ENCODE data around the gene ACADL. TPM values are rescaled to one million over a fixed set of nuclear protein-coding genes. Genes with fewer than 3 reads are reported as not detected.

ACADL gene
- total RNA-seq, 3 donors from 2014 or later: 0.19 to 0.95 TPM; not detected in 1

DNA sequence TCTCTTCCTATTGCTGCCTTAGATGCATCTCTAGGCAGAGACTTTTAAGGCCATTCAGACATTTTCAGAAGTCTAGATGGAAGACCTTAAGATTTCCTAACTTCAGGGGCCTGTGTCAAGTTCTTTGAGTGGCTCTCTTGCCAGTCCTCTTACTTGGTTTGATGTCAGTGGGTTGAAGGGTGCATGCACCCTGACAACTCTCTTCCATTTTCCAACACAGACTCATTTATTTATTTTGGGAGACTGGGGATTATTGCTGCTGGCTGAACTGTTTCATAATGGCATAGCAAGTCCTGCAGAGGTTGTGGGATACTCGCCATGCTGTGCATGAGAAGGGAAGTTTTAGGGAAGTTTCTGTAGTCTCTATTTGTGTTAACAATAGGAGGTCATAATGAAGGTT lies 39.0 kb upstream of the ACADL start:
- H3K4me3 ChIP-seq: no peak overlapping the region
- no peaks in the 10 kb centered on the region for H3K4me1 ChIP-seq (ENCODE audit: low read depth)
- DNase-seq: no peak
- TF ChIP-seq, protein P1, sequence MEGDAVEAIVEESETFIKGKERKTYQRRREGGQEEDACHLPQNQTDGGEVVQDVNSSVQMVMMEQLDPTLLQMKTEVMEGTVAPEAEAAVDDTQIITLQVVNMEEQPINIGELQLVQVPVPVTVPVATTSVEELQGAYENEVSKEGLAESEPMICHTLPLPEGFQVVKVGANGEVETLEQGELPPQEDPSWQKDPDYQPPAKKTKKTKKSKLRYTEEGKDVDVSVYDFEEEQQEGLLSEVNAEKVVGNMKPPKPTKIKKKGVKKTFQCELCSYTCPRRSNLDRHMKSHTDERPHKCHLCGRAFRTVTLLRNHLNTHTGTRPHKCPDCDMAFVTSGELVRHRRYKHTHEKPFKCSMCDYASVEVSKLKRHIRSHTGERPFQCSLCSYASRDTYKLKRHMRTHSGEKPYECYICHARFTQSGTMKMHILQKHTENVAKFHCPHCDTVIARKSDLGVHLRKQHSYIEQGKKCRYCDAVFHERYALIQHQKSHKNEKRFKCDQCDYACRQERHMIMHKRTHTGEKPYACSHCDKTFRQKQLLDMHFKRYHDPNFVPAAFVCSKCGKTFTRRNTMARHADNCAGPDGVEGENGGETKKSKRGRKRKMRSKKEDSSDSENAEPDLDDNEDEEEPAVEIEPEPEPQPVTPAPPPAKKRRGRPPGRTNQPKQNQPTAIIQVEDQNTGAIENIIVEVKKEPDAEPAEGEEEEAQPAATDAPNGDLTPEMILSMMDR (IDR thresholded peaks at IDR 0.05): no peak
- intact Hi-C loops (cut with DNase I, micrococcal nuclease): no loop called here
- no peaks in the 10 kb centered on the region for H3K9me3 ChIP-seq
- H3K36me3 ChIP-seq (ENCODE audit: low read depth): no peaks in the 10 kb centered on the region
- no peak for ATAC-seq

DNA sequence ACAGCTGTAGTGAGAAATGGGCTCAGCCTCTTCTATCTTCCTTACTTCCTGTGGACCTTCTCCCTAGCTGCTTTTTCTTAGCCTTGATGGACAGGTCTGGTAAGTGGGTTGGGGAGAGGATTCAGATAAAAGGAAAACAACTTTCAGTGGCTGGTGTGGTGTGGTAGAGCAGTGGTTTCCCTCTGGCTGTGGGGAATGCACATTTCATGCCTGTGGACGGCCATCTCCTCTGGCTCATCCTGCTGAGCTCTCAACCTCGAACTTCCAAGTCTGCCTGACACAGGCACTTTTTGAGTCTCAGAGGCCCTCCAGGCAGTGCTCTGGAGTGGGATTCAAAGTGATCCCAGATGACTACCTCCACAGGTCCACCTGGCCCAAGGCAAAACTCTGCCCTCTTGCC lies 38.6 kb upstream of the ACADL start:
- no peak for DNase-seq
- H3K4me3 ChIP-seq: no peak overlapping the region
- H3K9me3 ChIP-seq: no peaks in the 10 kb centered on the region
- no peaks in the 10 kb centered on the region for H3K4me1 ChIP-seq (ENCODE audit: low read depth)
- no peak for ATAC-seq
- intact Hi-C loops (cut with DNase I, micrococcal nuclease): no loop called here
- no peaks in the 10 kb centered on the region for H3K36me3 ChIP-seq (ENCODE audit: low read depth)
- TF ChIP-seq, protein P1 (IDR thresholded peaks at IDR 0.05): no peak

DNA sequence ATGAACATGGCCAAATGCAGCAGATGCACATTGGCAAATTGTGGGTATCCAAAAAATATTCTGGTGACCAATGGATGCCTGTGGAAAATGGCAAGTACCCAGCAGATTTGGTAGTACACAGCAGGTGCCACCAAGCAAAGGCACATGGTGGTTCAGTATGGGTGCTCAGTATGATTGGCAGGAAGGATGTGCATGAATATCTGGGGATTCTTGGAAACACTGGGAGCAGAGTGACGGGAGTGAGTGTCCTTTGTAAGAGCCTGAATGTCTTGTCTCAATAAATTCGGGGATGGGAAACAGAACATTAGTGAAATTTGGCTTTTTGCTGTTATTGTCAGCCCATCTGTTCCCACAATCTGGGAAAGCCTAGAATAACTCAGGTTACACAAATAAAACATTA lies 36.8 kb upstream of the ACADL start:
- no peak for ATAC-seq
- intact Hi-C loops (cut with DNase I, micrococcal nuclease): no loop called here
- Histone ChIP-seq H3K4me3 (no peak overlapping the region), H3K4me1 (ENCODE audit: low read depth) (no peaks in the 10 kb centered on the region), H3K9me3 (no peaks in the 10 kb centered on the region), H3K36me3 (ENCODE audit: low read depth) (no peaks in the 10 kb centered on the region)
- TF ChIP-seq, protein P1 (IDR thresholded peaks at IDR 0.05): no peak
- DNase-seq: no peak

DNA sequence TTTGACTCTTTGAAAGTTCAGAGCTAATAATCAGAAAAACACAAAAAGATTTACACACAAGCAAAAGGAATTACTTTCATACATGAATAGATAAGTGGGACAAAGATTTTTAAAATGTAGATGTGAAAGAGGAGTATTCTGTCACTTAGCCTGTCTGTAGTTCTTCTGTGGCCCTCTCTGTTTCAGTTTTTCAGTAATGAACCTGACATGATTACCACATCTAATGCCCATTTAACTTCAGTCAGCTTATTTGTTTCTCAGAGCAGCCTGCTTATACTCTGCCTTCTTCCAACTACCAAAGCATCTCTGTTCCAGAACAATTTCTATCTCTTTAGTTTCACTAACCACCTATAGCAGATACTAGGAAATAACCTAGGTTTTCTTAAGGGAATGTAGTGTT lies 34.4 kb upstream of the ACADL start:
- Histone ChIP-seq H3K4me3 (no peak overlapping the region), H3K9me3 (no peaks in the 10 kb centered on the region), H3K36me3 (ENCODE audit: low read depth) (no peaks in the 10 kb centered on the region), H3K4me1 (ENCODE audit: low read depth) (no peaks in the 10 kb centered on the region)
- TF ChIP-seq, protein P1 (IDR thresholded peaks at IDR 0.05): no peak
- intact Hi-C loops (cut with DNase I, micrococcal nuclease): no loop called here
- DNase-seq: no peak
- no peak for ATAC-seq

DNA sequence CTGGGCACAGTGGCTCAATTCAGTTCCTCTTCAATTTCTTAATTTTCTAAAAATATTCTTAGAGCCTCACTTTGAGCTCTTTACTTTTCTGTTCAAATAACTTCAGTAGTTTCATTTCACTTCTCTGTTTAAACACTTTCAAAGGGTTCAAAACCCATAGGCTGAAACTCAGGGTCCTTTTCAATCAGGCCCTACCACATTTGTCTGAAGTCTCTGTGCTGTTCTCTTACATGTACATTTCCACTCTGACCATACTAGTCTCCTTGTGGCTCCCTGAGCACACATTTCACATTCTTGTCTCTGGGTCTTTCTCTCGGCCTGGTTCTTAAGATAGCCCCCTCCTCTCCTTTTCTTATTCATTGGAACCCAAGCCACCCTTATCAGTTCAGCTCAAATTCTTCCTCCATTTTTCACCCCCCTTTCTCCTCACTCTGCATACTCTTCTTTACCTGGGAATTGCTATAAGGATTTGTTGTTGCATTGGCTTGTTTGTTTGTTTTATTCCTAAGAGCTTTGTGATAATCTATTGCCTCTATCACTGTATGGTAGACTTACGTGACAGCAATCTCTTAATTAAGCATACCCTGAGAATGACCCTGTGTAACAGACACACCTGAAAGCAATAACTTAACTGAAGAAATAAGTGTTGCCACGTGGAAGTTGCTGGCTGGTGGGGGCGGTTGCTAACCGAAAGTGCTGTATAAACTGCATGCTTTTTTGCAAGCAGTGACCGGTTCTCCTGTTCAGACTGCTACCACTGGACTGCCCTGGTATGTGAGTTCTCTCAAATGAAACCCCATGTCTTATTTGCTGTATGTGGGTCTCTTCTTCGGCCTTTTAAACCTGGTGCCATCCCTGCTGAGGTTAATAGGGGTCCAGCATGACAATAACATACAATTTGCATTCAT lies 27.7 kb upstream of the ACADL start:
- H3K4me1 ChIP-seq (ENCODE audit: low read depth): no peaks in the 10 kb centered on the region
- H3K9me3 ChIP-seq: no peaks in the 10 kb centered on the region
- TF ChIP-seq, protein P1 (IDR thresholded peaks at IDR 0.05): no peak
- intact Hi-C loops (cut with DNase I, micrococcal nuclease): no loop called here
- no peak overlapping the region for H3K4me3 ChIP-seq
- H3K36me3 ChIP-seq (ENCODE audit: low read depth): no peaks in the 10 kb centered on the region
- DNase-seq (no peak), ATAC-seq (no peak)

All from mucosa of descending colon (tissue), 3 donors.